ENCODE data around the gene SPEF2.

- TF ChIP-seq SUZ12 (IDR thresholded peaks at IDR 0.05; ENCODE audit: extremely low read depth, insufficient read depth, insufficient read length) (no peak), YY1 (IDR thresholded peaks at IDR 0.05; ENCODE audit: insufficient read depth, insufficient read length) (no peak), ZNF274 (IDR thresholded peaks at IDR 0.05; ENCODE audit: low read depth, low read length) (no peak)
Measured at GRCh38 chr5:35665096-35665495, 47.4 kb downstream of the SPEF2 start.

Data from NT2/D1 (cell line).